ENCODE measurements around the gene AREG.

Gene AREG

DNA sequence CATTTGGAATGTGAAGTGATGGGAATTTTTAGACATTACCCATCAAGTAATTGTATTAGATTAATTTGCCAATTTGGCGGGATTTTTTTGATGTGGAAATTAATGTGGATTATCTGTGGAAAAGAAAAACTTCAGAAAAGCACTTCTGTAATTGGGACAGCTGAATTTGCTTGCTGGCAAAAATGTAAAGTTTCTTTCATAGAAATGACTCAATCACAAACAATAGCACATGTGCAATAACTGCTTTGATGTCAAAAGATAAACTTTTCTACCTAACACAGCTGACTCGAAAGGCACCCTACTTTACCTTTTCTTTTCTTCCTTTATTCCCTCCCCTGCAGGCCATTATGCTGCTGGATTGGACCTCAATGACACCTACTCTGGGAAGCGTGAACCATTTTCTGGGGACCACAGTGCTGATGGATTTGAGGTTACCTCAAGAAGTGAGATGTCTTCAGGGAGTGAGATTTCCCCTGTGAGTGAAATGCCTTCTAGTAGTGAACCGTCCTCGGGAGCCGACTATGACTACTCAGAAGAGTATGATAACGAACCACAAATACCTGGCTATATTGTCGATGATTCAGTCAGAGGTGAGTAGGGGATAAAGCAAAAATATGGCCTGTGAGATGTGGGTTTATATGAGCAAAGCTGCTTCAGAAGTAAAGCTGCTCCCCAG, 1.4 kb downstream of the AREG start:
- peaks cover 6% of the 10 kb centered on the region for H3K4me1 Mint-ChIP-seq
- no peaks in the 10 kb centered on the region for H3K9me3 Mint-ChIP-seq
- H3K27ac Mint-ChIP-seq = no peak overlapping the region
- TF ChIP-seq, protein P1, sequence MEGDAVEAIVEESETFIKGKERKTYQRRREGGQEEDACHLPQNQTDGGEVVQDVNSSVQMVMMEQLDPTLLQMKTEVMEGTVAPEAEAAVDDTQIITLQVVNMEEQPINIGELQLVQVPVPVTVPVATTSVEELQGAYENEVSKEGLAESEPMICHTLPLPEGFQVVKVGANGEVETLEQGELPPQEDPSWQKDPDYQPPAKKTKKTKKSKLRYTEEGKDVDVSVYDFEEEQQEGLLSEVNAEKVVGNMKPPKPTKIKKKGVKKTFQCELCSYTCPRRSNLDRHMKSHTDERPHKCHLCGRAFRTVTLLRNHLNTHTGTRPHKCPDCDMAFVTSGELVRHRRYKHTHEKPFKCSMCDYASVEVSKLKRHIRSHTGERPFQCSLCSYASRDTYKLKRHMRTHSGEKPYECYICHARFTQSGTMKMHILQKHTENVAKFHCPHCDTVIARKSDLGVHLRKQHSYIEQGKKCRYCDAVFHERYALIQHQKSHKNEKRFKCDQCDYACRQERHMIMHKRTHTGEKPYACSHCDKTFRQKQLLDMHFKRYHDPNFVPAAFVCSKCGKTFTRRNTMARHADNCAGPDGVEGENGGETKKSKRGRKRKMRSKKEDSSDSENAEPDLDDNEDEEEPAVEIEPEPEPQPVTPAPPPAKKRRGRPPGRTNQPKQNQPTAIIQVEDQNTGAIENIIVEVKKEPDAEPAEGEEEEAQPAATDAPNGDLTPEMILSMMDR (IDR thresholded peaks at IDR 0.05) = no peak
- no peak overlapping the region for H3K4me3 Mint-ChIP-seq
- no peaks in the 10 kb centered on the region for H3K36me3 Mint-ChIP-seq (ENCODE audit: low read depth)
- H3K27me3 Mint-ChIP-seq (ENCODE audit: low read depth, poor library complexity) = peaks cover 44% of the 10 kb centered on the region
- no peak for DNase-seq

DNA sequence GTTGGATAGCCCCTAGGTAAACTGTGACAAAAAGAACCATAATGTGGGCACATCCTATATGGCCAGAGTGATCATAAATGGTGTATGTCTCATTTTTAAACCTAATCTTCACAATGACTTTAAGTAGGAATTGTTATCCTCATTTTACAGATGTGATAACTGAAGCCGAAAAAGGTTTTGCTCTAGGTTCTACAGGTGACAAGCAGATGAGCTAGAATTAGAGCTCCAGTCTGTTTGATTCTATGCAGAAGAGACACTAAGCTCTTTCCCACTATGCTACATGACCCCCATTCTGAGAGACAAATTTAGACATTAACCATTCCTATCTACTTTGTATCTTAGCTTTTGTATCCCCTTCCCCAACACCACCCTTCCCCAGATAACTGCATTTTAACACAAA, 2.0 kb downstream of the AREG start:
- no peak for DNase-seq
- Mint-ChIP-seq H3K27ac (no peak overlapping the region), H3K27me3 (ENCODE audit: low read depth, poor library complexity) (peaks cover 44% of the 10 kb centered on the region), H3K9me3 (no peaks in the 10 kb centered on the region), H3K4me3 (no peak overlapping the region), H3K4me1 (peaks cover 6% of the 10 kb centered on the region), H3K36me3 (ENCODE audit: low read depth) (no peaks in the 10 kb centered on the region)
- TF ChIP-seq, protein P1 (IDR thresholded peaks at IDR 0.05) = no peak

GRCh38 chr4:74447636-74448233, 2.8 kb downstream of the AREG start:
- no peaks in the 10 kb centered on the region for H3K9me3 Mint-ChIP-seq
- H3K4me1 Mint-ChIP-seq = peaks cover 6% of the 10 kb centered on the region
- H3K36me3 Mint-ChIP-seq (ENCODE audit: low read depth) = no peaks in the 10 kb centered on the region
- no peak for DNase-seq
- H3K27ac Mint-ChIP-seq = no peak overlapping the region
- TF ChIP-seq, protein P1 (IDR thresholded peaks at IDR 0.05) = no peak
- no peak overlapping the region for H3K4me3 Mint-ChIP-seq
- peaks cover 44% of the 10 kb centered on the region for H3K27me3 Mint-ChIP-seq (ENCODE audit: low read depth, poor library complexity)

DNA sequence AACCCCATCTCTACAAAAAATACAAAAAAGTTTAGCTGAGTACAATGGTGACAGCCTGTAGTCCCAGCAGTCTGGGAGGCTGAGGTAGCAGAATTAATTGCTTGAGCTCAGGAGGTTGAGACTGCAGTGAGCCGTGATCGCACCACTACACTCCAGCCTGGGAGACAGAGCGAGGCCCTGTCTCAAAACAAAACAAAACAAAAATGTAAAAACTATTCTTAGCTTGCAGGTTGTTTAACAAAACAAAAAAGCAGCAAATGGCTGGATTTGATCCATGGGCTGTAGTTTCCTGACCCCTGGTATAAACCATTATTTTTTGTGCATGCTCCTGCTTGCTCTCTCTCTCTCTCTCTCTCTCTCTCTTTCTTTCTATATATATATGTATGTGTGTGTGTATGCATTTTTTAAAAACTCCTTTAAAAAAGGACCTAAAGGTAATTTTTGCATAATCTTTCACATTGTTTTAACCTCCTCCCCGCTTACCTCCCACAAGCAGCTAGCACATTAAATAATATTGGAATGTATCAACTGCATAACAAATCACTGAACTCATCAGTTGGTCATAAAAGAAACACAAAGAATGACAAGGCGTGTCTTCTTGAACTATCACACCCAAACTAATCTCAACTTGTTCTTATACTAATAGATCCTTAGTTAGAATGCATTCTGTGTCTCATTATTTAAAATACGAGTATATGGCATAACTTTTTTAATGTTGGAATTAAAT, 4.8 kb downstream of the AREG start:
- H3K4me1 Mint-ChIP-seq = peaks cover 6% of the 10 kb centered on the region
- H3K27ac Mint-ChIP-seq = no peak overlapping the region
- H3K4me3 Mint-ChIP-seq = no peak overlapping the region
- TF ChIP-seq, protein P1 (IDR thresholded peaks at IDR 0.05) = no peak
- H3K27me3 Mint-ChIP-seq (ENCODE audit: low read depth, poor library complexity) = peaks cover 28% of the 10 kb centered on the region
- no peaks in the 10 kb centered on the region for H3K9me3 Mint-ChIP-seq
- no peak for DNase-seq
- no peaks in the 10 kb centered on the region for H3K36me3 Mint-ChIP-seq (ENCODE audit: low read depth)

DNA sequence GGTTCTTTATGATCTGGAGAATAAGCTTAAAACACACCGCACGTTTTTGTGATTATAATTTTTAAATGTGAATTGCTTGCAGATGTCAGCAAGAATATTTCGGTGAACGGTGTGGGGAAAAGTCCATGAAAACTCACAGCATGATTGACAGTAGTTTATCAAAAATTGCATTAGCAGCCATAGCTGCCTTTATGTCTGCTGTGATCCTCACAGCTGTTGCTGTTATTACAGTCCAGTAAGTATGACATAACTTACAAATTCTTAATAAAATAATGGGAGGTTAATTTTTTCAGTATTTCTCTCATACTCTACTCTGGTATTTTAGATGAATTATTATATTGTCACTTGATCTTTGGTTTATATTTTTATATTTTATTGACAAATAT, 5.4 kb downstream of the AREG start:
- no peak overlapping the region for H3K27ac Mint-ChIP-seq
- DNase-seq = no peak

More for the DNA sequence above, 5.4 kb downstream of the AREG start:
- Mint-ChIP-seq H3K27me3 (ENCODE audit: low read depth, poor library complexity) (peaks cover 22% of the 10 kb centered on the region), H3K4me1 (peaks cover 3% of the 10 kb centered on the region), H3K4me3 (no peak overlapping the region), H3K36me3 (ENCODE audit: low read depth) (no peaks in the 10 kb centered on the region), H3K9me3 (no peaks in the 10 kb centered on the region)
- TF ChIP-seq, protein P1 (IDR thresholded peaks at IDR 0.05) = no peak

All from nephron progenitor cell (in vitro differentiated cells).